PC-3 (cell line): Measurements from ENCODE around the gene GBA2. TPM values are rescaled to one million over a fixed set of nuclear protein-coding genes. Genes with fewer than 3 reads are reported as not detected.

ENCODE experiments used
- ATAC-seq: fragments of 200-7000 bp; cut with Tn5 transposase; 2 replicates; pipeline ENCODE4 v1.9.1; 2020; ENCODE audit warnings: mild to moderate bottlenecking, moderate library complexity
- BruUV-seq: library from RNA; stranded (reverse); fragments of 400-500 nt; replicated peaks from 2 replicates; lab custom pipeline; 2021; lab: Mats Ljungman, UMichigan
- CTCF ChIA-PET: fragments of 300-600 bp; sonication (Branson Sonifier 250); formaldehyde crosslinking; loops from one replicate; lab custom pipeline; 2022; ENCODE audit warnings: antibody characterized with exemption; lab: Charles Lee
- POLR2A ChIA-PET: fragments of 300-600 bp; sonication (Branson Sonifier 250); formaldehyde crosslinking; loops from one replicate; lab custom pipeline; 2022; ENCODE audit warnings: antibody characterized with exemption; ENCODE audit not compliant: unreplicated experiment; lab: Charles Lee
- DNase-seq: peaks from one replicate; pipeline ENCODE4 v3.0.0-alpha.2; 2015
- H2AFZ ChIP-seq: fragments of 300-600 bp; sonication (generic); 2 replicates; pipeline ENCODE4 v1.6.0; 2016; ENCODE audit warnings: antibody characterized with exemption, low read length
- H3F3A ChIP-seq: fragments of 300-600 bp; sonication (generic); one replicate; pipeline ENCODE4 v1.6.0; 2017; ENCODE audit warnings: antibody characterized with exemption, low read length, control low read depth, mild to moderate bottlenecking; ENCODE audit not compliant: unreplicated experiment
- H3K27ac ChIP-seq: fragments of 300-600 bp; sonication (generic); 2 replicates; pipeline ENCODE4 v1.5.1; 2016; ENCODE audit warnings: mild to moderate bottlenecking, low read length
- H3K27me3 ChIP-seq: fragments of 300-600 bp; sonication (generic); 2 replicates; pipeline ENCODE4 v1.6.1; 2016; ENCODE audit warnings: low read length, mixed read lengths
- H3K36me3 ChIP-seq: fragments of 300-600 bp; sonication (generic); 2 replicates; pipeline ENCODE4 v1.6.1; 2016; ENCODE audit warnings: low read depth, mixed run types, low read length, mixed read lengths
- H3K4me1 ChIP-seq: fragments of 300-600 bp; sonication (generic); 2 replicates; pipeline ENCODE4 v1.5.1; 2016; ENCODE audit warnings: low read length; ENCODE audit not compliant: insufficient read depth
- H3K4me2 ChIP-seq: fragments of 300-600 bp; sonication (generic); 2 replicates; pipeline ENCODE4 v1.6.0; 2016; ENCODE audit warnings: low read length
- H3K4me3 ChIP-seq: fragments of 300-600 bp; sonication (generic); 2 replicates; pipeline ENCODE4 v1.5.1; 2016; ENCODE audit warnings: mild to moderate bottlenecking, low read length, mixed read lengths
- H3K79me2 ChIP-seq: fragments of 300-600 bp; sonication (generic); 2 replicates; pipeline ENCODE4 v1.6.1; 2017; ENCODE audit warnings: low read length, mixed read lengths
- H3K9ac ChIP-seq: fragments of 300-600 bp; sonication (generic); 2 replicates; pipeline ENCODE4 v1.6.0; 2016; ENCODE audit warnings: mild to moderate bottlenecking, low read length
- H3K9me2 ChIP-seq: fragments of 300-600 bp; sonication (generic); replicated peaks from 2 replicates; pipeline ENCODE4 v1.6.1; 2016; ENCODE audit warnings: mixed run types, low read length, mixed read lengths
- H3K9me3 ChIP-seq: fragments of 300-600 bp; sonication (generic); 2 replicates; pipeline ENCODE4 v1.6.1; 2016; ENCODE audit warnings: low read length, mixed read lengths
- H4K20me1 ChIP-seq: fragments of 300-600 bp; sonication (generic); 2 replicates; pipeline ENCODE4 v1.6.1; 2016; ENCODE audit warnings: low read length, mixed read lengths
- EZH2 ChIP-seq: fragments of 300-600 bp; sonication (generic); IDR thresholded peaks from one replicate; pipeline ENCODE4 v1.6.1; 2017; ENCODE audit warnings: antibody characterized with exemption, mild to moderate bottlenecking, low read length; ENCODE audit not compliant: unreplicated experiment
- EZH2phosphoT487 ChIP-seq: fragments of 300-600 bp; sonication (generic); IDR thresholded peaks from 2 replicates; pipeline ENCODE4 v1.6.1; 2018; ENCODE audit warnings: mild to moderate bottlenecking, antibody characterized with exemption, low read length, borderline replicate concordance
- intact Hi-C: fragments of 100-400 bp; cut with micrococcal nuclease; formaldehyde crosslinking; loops from 2 replicates; pipeline ENCODE4 v1.9.0; 2023
- total RNA-seq: library from RNA; depleted of rRNA; stranded (reverse); fragments of >200 nt; gene quantifications from 2 replicates; pipeline ENCODE4 v1.2.3, GENCODE V29; 2014
- TF ChIP-seq, protein P1 (sequence below): fragments of 300-600 bp; sonication (generic); conservative IDR thresholded peaks from 2 replicates; pipeline ENCODE4 v1.5.1; 2017; ENCODE audit warnings: antibody characterized with exemption, low read depth, mild to moderate bottlenecking, low read length

The GBA2 gene
- total RNA-seq, 1 experiment from 2014 or later: 81.7 TPM

DNA sequence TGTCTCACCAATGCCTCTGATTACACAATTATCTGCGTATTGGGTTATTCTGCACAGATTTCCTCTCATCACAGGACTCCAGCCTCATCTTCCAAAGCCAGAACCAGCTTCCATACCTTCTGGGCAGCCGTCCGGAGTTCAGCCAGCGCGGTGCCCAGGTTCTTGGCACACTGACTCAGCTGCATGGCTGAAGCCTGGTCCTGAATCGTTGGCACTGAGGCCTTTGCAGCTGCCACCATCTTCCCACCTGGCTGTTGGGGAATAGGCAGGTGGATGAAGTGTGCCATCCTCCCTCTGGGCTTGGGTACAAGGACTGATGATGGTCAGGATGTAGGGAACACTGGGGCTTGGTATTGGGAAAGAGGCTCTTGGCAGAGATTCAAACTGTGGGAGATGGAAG lies 34.9 kb downstream of the GBA2 start:
- ATAC-seq (no peak), DNase-seq (no peak)
- intact Hi-C loops: no loop called here
- no TSS peak for BruUV-seq
- ChIA-PET POLR2A (no interaction called here), CTCF (no interaction called here)
- H3K4me2 ChIP-seq: no peak overlapping the region
- TF ChIP-seq EZH2 (no peak), EZH2phosphoT487 (no peak)
- TF ChIP-seq, protein P1, sequence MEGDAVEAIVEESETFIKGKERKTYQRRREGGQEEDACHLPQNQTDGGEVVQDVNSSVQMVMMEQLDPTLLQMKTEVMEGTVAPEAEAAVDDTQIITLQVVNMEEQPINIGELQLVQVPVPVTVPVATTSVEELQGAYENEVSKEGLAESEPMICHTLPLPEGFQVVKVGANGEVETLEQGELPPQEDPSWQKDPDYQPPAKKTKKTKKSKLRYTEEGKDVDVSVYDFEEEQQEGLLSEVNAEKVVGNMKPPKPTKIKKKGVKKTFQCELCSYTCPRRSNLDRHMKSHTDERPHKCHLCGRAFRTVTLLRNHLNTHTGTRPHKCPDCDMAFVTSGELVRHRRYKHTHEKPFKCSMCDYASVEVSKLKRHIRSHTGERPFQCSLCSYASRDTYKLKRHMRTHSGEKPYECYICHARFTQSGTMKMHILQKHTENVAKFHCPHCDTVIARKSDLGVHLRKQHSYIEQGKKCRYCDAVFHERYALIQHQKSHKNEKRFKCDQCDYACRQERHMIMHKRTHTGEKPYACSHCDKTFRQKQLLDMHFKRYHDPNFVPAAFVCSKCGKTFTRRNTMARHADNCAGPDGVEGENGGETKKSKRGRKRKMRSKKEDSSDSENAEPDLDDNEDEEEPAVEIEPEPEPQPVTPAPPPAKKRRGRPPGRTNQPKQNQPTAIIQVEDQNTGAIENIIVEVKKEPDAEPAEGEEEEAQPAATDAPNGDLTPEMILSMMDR: no peak
- H3K4me3 ChIP-seq: no peak overlapping the region
- H2AFZ ChIP-seq: no peak overlapping the region
- no peaks in the 10 kb centered on the region for H4K20me1 ChIP-seq
- no peaks in the 10 kb centered on the region for H3K9me2 ChIP-seq
- H3F3A ChIP-seq: no peaks in the 10 kb centered on the region
- no peaks in the 10 kb centered on the region; the same call in 1 of the 2 replicates for H3K4me1 ChIP-seq
- H3K79me2 ChIP-seq: no peaks in the 10 kb centered on the region
- H3K9ac ChIP-seq: no peak overlapping the region
- peaks cover 41% of the 10 kb centered on the region for H3K36me3 ChIP-seq
- no peak overlapping the region for H3K27ac ChIP-seq
- no peaks in the 10 kb centered on the region for H3K27me3 ChIP-seq
- H3K9me3 ChIP-seq: no peaks in the 10 kb centered on the region

DNA sequence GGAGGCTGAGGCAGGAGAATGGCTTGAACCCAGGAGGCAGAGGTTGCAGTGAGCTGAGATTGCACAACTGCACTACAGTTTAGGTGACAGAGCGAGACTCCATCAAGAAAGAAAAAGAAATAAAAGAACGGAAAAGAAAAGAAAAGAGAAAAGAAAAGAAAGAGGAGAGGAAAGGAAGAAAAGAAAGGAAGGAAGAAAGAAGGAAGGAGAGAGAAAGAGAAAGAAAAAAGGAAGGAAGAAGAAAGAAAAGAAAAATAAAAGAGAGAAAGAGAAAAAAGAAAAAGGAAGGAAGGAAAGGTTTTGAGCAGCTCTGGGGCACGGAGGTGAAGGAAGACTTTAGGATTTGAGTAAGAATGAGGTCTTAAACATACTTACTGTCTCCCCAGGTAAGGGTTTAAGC lies 35.5 kb downstream of the GBA2 start:
- DNase-seq (no peak), ATAC-seq (no peak)
- Histone ChIP-seq H3K27me3 (no peaks in the 10 kb centered on the region), H3K4me1 (no peaks in the 10 kb centered on the region), H4K20me1 (no peaks in the 10 kb centered on the region), H3K9me3 (no peaks in the 10 kb centered on the region), H3K9me2 (no peaks in the 10 kb centered on the region), H3K9ac (no peak overlapping the region), H2AFZ (no peak overlapping the region), H3K4me3 (no peak overlapping the region), H3K4me2 (no peak overlapping the region), H3K36me3 (peaks cover 44% of the 10 kb centered on the region), H3K79me2 (no peaks in the 10 kb centered on the region), H3F3A (no peaks in the 10 kb centered on the region), H3K27ac (no peak overlapping the region)
- CTCF ChIA-PET: no interaction called here
- TF ChIP-seq EZH2 (no peak), EZH2phosphoT487 (no peak)
- TF ChIP-seq, protein P1: no peak
- BruUV-seq: no TSS peak
- POLR2A ChIA-PET: no interaction called here
- intact Hi-C loops: no loop called here

DNA sequence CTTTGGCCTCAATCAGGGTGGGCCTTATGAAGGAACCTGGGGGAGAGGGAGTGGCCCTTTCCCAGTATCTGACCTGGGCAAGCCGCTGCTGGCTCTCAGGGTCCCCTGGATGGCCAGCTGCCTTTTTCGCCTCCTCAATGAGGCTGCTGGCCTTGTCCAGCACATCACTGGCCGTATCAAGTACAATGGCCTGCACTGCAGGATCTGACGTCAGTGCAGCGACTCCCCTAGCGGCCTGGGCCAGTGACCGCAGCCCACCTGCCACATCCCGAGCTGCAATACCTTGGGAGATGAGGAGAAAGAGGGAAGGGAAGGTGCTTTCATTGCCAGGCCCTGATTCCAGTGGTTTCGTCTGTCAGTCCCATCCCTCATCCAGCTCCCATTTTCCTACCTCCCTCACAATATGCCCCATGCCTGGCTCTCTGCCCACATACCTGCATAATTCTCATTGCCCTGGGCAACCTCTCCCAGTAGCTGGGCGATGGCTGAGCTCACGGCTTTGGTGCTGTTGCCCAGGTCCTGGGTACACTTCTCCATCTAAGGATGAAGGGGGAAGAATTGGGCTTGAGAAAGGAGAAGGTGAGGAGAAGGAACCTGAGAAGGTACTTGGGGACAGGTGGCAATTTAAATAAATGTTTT lies 36.1 kb downstream of the GBA2 start:
- ChIA-PET CTCF (interaction anchor here (0.7 kb wide), 1 partner anchor 48 kb away, joined by 9 read pairs; no protein-coding TSS in a partner anchor), POLR2A (no interaction called here)
- no peaks in the 10 kb centered on the region for H3K27me3 ChIP-seq
- H3K36me3 ChIP-seq: peaks cover 51% of the 10 kb centered on the region
- intact Hi-C loops: no loop called here
- H3K79me2 ChIP-seq: no peaks in the 10 kb centered on the region
- H2AFZ ChIP-seq: no peak overlapping the region
- H3K4me2 ChIP-seq: no peak overlapping the region
- no peaks in the 10 kb centered on the region for H4K20me1 ChIP-seq
- H3K9me2 ChIP-seq: no peaks in the 10 kb centered on the region
- no TSS peak for BruUV-seq
- no peaks in the 10 kb centered on the region for H3K9me3 ChIP-seq
- H3F3A ChIP-seq: no peaks in the 10 kb centered on the region
- H3K4me1 ChIP-seq: no peaks in the 10 kb centered on the region
- no peak overlapping the region for H3K4me3 ChIP-seq
- no peak overlapping the region for H3K9ac ChIP-seq
- TF ChIP-seq EZH2phosphoT487: no peak
- no peak for TF ChIP-seq EZH2
- TF ChIP-seq, protein P1: no peak
- ATAC-seq: no peak
- DNase-seq: no peak
- no peak overlapping the region for H3K27ac ChIP-seq
